ENCODE data around the gene SETMAR.
"Not testable (repeated sequence)": the region's sequence is repeated elsewhere in the genome, so short reads cannot be mapped to it uniquely, and the experiment has no call there.

SETMAR gene

DNA sequence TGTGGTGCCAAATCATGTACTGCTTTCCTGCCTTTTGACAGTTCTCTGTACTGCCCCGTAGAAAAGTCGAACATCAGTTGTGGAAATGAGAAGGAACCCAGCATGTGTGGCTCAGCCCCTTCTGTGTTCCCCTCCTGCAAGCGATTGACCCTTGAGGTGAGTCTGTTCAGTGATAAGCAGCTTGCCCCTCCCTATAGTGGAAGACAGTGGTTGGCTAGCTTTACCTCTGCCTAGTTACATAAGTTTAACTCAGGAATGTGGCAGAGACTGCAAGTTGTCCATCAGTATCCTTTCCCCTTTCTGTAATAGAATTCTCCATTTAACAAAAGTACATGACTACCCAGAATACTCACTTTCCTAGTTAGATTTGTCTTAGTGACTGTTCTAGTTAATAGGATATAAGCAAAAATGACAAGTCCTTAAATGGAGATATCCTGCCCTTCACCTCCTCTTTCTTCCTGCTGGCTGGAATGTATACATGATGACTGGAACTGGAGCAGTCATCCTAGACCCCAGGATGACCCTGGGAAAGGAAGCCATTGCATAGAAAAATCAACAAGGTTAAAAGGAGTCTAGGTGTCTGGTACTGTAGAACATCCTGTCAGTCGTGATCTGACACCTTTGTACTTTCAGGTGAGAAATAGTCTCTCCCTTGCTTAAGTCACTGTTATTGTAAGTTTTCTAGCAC, 10.6 kb downstream of the SETMAR start:
- DNase-seq (ENCODE audit: low spot score) (no peak), FAIRE-seq (peak; percentile 61)

DNA sequence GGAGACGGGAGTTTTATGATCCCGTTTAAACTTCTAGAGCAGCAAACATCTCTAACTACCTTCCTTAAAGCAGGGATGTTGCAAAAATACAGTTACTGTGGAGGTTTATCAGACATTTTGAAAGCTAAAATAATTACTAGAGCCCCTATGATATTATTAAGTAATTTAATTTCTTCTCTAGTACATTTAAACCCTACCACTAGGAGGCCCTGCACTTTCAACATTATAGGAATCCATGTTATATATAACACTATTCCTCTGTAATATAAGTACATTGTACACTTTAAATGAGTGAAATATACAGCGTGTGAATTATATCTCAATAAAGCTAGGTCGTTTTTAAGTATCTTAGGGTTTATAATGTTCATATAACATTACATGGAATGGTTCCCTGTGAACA, 11.5 kb downstream of the SETMAR start:
- DNase-seq (ENCODE audit: low spot score) (no peak), FAIRE-seq (no peak)

DNA sequence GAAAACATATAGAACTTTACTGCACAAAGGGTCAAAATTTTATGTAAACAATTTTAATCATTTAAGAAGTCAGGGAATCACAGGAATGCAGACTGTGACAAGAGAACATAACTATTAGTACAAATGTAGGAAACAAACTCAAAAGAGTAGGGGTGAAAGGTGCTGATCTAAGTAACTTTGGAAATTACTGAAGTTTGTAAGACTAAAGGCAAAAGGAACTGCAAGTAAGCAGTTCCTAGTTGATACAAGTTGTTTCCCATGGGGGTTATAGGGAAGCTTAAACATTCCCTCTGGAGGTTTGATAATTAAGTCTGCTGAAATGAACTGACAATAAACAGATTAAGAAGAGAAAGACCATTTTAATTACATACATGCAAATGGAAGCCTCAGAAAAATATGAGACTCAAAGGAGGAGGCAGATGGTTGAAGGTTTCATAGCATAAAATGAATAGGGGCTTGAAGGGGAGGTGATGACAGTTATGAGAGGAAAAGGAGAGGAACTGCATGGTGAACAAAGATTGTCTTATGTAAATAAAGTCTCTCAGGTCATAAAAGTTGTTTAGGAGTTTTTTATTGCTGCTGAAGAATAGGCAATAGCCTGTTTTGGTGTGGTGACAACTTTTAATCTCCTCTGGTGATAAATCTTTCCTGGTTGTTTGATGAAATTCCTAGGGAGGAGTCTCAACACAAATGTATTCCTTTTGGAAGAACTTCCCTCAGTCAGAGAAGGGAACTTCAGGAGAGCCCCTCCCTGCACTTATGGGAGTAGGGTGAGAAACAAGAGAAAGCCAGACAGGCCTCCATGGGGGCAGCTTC, 17.1 kb downstream of the SETMAR start:
- DNase-seq (ENCODE audit: low spot score) = no peak
- FAIRE-seq = no peak

DNA sequence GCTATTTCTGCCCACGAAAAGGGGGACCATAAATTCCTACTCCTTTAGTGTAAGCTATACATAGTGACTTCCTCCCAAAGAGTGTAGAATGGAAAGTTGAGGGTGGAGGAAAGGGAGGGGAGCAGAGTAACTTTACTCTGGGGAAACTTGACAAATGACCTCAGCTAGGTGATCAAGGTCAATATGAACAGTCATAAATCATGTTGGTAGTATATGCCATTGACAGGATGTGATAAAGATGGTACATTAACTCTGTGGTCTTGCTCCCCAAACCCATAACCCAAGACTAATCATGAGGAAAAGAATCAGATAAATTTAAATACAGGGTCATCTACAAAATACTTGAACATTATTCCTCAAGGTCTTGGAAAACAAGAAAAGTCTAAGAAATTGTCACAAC, 18.6 kb downstream of the SETMAR start:
- no peak for DNase-seq (ENCODE audit: low spot score)
- FAIRE-seq = no peak

DNA sequence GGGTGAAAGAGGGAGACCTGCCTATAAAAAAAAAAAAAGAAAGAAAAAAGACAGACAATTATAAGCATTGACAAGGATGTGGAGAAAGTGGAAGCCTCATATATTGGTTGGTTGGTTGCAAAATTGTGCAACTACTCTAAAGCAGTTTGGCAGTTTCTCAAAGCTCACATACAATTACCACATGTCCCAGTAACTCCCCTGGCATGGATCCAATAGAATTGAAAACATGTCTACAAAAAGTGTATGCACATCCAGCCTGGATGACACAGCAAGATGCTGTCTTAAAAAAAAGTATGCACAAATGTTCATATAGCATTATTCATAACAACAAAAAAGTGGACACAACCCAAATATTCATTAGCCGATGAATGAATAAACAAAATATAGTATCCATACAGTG, 19.5 kb downstream of the SETMAR start:
- peak; percentile 23 for FAIRE-seq
- no peak for DNase-seq (ENCODE audit: low spot score)

DNA sequence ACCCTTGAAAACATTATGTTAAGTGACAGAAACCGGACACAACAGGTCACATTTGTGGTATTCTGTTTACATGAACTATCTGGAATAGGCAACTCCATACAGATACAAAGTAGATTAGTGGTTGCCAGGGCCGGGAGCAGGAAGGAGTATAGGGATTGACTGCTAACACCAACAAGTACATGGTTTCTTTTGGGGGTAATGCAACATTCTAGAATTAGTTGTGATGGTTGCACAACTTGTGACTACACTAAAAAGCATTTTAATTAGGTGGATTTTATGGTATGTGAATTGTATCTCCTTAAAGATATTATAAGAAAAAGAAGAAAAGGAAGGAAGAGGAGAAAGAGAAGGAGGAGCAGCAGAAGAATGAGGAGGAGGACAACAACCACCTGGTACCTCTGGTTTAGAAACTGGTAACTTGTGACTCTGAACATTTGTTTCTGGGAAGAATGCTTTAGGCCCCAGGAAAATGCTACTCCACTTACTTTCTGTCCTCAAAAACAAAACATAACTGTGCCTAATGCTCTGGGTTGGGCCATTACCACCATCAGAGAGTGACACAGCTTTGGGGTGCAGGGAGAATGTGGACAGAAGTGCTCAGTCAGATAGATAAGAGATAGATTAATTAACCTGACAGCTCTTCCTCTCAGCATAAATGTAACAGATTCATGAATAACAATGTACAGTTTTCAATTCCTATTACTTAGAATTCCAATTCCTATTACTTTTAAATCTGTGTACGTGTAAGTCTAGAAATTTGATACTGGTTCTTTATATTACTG, 20.3 kb downstream of the SETMAR start:
- DNase-seq (ENCODE audit: low spot score) = no peak
- FAIRE-seq = no peak

DNA sequence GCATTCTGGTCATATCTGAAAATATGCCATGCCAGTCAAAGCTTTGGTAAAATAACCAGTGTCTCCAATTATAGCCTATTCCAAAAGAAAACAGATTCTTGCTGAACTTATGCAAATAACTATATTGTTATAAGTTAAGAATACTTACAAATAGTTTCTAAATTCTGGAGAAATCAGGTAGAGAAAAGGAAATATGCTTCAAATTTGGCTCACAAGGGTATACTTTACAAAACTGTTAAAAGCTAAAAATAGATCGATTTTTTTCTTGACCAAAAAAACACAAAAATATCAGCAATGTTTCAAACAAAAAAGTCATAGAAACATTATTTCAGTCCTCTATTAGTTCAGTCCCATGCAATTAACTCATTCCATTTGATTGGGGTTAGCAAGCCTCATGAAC, 23.7 kb downstream of the SETMAR start:
- no peak for FAIRE-seq
- no peak for DNase-seq (ENCODE audit: low spot score)

DNA sequence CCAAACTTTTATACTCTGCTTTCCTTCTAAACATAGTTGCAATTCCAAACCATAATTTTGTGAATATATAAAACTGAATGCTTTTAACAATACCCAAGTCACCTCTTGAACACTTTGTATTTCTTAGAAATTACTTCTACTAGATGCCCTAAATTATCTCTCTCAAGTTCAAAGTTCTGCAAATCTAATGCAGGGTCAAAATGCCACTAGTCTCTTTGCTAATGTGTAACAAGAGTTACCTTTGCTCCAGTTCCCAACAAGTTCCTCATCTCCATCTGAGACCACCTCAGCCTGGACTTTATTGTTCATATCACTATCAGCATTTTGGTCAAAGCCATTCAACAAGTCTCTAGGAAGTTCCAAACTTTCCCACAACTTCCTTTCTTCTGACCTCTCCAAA, 26.6 kb downstream of the SETMAR start:
- FAIRE-seq; DNase-seq (ENCODE audit: low spot score): not testable (repeated sequence)

DNA sequence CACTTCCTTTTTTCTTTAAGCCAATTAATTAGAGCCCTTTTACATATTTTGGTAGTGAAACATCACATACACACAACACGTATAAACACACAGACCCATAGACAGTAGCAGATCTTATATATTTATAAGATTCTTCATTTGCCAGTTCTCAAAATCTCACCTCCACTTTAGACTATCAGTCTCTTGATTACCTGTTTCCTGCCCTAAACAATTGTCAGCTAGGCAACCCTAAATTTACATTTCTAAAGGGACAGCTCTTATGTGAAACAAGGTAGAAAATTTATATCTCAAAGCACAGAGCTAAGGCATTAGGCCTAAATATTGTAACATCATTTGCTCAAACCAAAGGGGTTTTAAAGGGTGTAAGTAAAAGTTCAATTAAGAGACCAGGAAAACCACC, 28.9 kb downstream of the SETMAR start:
- FAIRE-seq (no peak), DNase-seq (ENCODE audit: low spot score) (no peak)

DNA sequence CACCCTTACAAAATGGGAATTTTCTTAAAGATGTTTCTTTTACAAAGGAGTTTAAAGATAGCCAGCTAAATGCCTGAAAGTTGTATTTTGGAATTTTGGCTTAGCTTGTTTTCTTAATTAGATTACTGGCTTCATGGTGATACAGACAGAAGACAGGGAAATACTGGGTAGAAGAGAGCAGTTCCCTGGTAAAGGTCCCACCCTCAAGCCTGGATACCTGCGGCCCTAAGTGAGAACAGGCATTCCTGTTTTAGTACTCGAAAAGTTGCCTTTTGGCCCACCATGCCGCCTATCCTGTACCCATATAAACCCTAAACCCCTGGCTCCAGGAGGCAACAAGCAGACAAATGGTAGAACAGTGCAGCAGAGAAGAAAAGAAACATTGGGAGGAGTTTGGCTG, 29.4 kb downstream of the SETMAR start:
- no peak for DNase-seq (ENCODE audit: low spot score)
- FAIRE-seq = peak; percentile 5

DNA sequence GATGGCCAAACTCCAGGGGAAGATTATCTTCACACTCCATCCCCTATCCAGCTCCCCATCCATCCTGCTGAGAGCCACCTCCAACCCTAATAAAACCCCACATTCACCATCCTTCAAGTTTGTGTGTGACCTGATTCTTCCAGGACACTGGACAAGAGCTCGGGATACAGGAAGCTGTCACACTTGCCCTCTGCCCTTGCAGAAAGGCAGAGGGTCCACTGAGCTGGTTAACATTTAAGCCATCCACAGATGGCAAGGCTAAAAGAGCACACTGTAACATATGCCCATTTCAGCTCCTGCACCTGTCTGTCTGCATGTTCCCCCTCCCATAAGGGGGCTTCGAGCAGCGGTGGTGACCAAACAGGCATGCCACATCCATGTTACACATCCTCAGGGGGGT, 29.8 kb downstream of the SETMAR start:
- no peak for FAIRE-seq

DNA sequence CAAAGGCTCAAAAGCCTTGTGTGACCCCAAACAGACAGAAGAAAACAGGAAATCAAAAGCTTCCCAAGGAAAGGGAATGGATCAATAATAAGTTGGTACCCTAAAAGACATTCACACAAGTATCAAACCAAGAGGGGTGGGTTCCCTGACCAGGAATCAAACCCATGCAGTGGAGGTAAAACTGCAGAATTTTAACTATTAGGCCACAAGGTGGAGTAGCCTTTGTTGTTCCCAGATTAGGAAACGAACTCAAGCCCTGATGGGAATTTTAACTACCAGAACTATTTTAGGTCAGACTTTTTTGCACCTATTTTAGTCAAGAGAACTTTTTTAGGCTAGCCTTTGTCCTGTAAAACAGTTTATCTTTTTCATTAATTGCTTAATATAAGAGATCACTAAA, 31.4 kb downstream of the SETMAR start:
- no peak for DNase-seq (ENCODE audit: low spot score)
- FAIRE-seq = no peak

More for the DNA sequence above, 29.8 kb downstream of the SETMAR start:
- no peak for DNase-seq (ENCODE audit: low spot score)

DNA sequence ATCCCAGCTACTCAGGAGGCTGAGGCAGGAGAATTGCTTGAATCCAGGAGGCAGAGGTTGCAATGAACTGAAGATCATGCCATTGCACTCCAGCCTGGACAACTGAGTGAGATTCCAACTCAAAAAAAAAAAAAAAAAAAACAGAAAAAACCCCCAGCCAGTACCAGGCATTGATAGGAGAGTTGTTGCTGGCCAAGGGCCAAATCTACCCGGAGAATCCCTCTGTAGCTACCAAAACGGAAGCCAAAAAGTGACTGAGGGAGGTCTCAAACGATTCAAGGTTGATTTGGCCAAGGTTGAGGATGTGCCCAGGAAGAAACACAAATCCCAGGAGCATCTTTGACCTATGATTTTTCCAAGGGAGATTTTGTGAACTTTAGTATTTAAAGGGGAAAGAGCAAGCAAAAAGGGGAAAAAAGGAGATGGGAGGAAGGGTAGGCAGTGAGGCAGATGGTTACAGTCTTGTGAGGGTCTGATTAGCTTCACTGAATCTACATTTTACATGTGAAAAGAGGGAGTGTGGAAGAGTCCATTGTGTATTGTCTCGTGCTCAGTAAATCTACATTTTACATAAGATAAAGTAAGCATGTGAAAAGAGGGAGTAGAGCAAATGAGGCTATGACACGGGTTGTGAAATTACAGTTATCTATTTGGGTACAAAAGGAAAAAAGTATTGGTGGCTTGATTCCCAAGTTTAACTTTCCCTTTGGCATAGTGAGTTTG, 32.8 kb downstream of the SETMAR start:
- DNase-seq (ENCODE audit: low spot score) (no peak), FAIRE-seq (no peak)

DNA sequence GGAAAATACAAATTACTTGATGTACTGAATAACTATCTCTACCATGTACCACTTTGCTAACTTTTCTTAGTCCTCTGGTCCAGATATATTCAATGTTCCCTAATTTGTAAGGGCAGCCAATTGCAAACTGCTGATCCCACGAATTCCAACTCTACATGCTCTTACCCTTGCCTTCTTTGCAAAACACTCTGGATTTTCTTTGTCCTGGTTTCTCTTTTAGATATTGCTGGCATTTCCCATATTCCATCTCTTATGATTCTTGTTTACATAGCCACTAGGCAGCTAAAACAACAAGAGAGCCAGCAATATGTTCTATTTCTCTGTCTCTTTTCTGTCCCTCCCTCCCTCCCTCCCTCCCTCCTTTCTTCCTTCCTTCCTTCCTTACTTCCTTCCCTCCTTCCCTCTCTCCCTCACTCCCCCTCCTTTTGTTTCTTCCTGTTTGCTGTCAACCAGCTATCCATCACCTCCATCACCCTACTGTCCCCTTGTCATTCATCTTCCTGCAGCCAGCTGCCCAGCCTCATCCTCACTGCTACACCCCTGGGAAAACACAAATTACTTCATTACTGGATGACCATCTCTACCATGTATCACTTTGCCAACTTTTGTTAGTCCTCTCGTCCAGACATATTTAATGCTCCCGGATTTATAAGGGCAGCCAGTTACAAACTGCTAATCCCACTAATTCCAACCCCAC, 33.8 kb downstream of the SETMAR start:
- no peak for DNase-seq (ENCODE audit: low spot score)
- FAIRE-seq = no peak

DNA sequence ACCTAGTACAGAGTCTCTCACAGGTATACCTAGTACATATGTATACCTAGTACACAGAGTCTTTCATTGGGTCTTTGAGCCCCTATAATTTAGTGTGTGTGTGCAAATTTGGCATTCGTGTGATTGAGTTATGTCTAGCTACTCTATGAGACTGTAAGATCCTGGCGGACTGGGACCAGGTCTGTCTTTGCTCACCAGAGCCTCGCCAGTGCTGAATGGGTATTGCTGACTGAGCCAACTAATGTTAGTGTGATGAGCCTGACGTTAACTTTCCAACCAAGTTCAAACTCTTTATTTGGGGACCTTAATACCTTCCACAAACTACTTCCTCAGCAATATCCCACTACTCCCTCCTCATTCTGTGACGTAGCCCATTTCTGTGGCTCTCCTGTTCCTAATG, 35.6 kb downstream of the SETMAR start:
- no peak for FAIRE-seq
- no peak for DNase-seq (ENCODE audit: low spot score)

DNA sequence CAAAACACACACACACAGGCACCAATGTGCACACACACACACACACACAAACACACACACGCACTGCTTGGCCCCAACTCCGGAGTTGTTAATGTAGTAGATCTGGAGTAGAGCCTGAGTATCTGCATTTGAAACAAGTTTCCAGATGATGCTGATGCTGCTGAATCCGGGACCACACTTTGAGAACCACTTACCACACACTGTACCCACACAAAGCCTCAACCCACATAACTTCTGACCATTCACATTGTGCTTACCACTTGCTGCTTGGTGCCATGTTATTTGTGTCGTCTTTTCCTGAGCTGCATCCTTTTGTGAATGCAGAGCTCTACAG, 36.9 kb downstream of the SETMAR start:
- FAIRE-seq = no peak
- no peak for DNase-seq (ENCODE audit: low spot score)

DNA sequence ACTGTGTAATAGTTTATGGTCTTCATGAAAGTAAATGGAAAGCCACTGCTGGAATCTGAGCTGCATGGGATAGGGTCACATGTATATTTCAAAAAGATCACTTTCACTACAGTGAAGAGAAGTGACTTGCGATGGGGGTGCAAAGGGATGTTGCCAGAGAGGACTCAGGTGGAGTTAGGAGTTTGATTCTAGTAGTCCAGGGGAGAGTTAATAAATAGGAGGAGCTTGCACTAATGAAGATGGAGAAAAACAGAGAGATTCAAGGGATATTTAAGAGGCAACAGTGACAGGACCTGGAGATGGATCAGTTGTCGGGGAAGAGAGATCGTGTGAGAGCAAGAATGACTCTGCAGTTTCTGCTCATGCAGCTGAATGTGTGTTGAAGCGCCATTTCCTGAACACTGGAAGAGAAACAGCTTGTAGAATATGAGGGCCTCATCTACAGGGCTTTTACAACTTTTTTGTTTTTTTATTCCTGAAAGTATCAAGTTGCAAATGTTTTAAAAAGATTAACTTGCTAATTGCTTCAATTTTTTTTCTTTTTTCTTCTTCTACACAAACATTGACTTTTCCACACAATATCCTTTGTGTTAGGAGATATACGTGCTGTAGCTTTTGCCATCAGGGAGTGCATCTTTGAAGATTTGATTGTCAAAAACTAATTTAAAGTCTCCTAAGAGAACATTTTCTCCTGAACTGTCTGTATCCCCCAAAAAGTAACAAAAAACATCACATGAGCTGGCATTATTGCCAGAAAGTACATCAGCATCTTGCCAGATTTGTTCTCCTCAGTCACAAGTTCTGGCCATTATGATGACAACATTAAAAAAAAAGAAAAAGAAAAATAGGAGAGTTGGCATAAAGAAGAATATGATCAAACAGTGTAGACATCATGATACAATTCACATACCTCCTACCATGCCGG, 37.5 kb downstream of the SETMAR start:
- DNase-seq (ENCODE audit: low spot score) = no peak
- FAIRE-seq = no peak

DNA sequence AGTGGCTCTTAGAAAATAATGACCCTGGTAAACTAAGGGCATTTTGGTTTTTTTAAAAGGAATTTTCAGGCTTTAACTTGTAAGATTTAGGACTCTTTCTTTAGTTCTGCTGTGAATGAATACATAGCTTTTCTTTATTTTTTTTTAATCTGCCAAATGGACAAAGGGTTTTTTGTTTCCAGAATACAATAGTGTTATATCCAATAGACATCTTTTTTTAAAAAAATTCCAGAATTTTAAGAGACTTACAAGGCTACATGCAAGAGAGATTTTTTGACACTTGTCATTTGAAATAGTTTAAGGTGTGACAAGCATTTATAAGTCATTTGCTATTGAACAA, 38.1 kb downstream of the SETMAR start:
- DNase-seq (ENCODE audit: low spot score) = no peak
- no peak for FAIRE-seq

DNA sequence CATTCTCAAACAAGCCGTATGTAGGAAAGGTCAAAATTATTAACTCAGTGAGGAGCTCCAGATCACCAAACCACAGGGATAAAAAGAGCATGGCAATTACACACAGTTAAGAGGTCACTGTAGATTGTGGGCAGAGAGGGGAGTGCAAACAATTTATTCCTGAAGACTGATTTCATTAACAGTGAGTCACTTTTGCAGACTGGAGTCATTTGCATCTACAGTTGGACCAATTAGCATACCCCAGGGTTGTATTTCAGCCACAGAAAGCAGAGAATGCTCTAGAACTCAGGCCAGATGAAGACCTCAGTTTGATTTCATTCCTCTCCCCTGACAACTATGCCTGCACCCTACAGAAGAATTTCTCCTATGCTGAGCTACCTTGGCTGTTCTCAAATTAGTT, 40.1 kb downstream of the SETMAR start:
- no peak for FAIRE-seq

DNA sequence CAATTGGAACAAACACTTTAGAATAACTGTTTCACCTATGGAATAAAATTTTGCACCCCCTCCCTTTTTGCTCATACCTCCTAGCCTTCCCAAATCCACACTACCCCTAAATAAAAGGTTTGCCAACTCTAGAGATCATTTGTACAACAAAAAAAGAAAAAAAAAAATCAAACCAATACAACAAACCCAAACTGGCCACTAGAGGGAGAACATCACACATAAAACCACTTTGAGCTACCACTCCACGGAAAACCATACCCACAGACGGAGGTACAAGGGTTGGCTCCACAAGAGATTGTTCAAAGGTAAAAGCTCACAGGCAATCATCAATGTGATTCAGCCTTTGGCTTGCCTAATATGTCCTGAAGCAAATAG, 47.6 kb downstream of the SETMAR start:
- FAIRE-seq = no peak
- peak; percentile 71 for DNase-seq (ENCODE audit: low spot score)

More for the DNA sequence above, 40.1 kb downstream of the SETMAR start:
- DNase-seq (ENCODE audit: low spot score) = no peak

All from urothelium cell line (cell line).